Neutrophil (primary cell): ENCODE measurements around the gene SYNRG.
"Not testable (repeated sequence)": the region's sequence is repeated elsewhere in the genome, so short reads cannot be mapped to it uniquely, and the experiment has no call there.

Experiments
- H3K27ac ChIP-seq: fragments of 200-600 bp; sonication (generic); 2 replicates; pipeline ENCODE4 v1.5.1; 2016; ENCODE audit warnings: mild to moderate bottlenecking, moderate library complexity
- H3K27me3 ChIP-seq: fragments of 200-600 bp; sonication (generic); 2 replicates; pipeline ENCODE4 v1.6.0; 2016; ENCODE audit warnings: mild to moderate bottlenecking
- H3K36me3 ChIP-seq: fragments of 200-600 bp; sonication (generic); 2 replicates; pipeline ENCODE4 v1.5.1; 2017
- H3K4me1 ChIP-seq, 2 experiments: fragments of 200-600 bp in 1 of 2; sonication (generic) in 1 of 2; 1 replicate in 1 of 2; 2 replicates in 1 of 2; pipeline versions ENCODE4 v1.5.1 to v1.6.1; 2013 to 2016; ENCODE audit warnings: low read depth in 1 of 2, low read length in 1 of 2, mild to moderate bottlenecking in 1 of 2, moderate library complexity in 1 of 2; ENCODE audit not compliant: control insufficient read depth in 1 of 2, insufficient read depth in 1 of 2
- H3K4me3 ChIP-seq, 2 experiments: fragments of 200-600 bp in 1 of 2; sonication (generic) in 1 of 2; 1 replicate in 1 of 2; 2 replicates in 1 of 2; pipeline ENCODE4 v1.5.1; 2013 to 2016; ENCODE audit warnings: low read depth in 1 of 2, low read length in 1 of 2, mild to moderate bottlenecking in 1 of 2, moderate library complexity in 1 of 2
- H3K9me3 ChIP-seq: fragments of 200-600 bp; sonication (generic); 2 replicates; pipeline ENCODE4 v1.5.1; 2016
- CTCF ChIP-seq: fragments of 200-600 bp; sonication (generic); IDR thresholded peaks from 2 replicates; pipeline ENCODE4 v1.5.1; 2016; ENCODE audit warnings: antibody characterized with exemption

The SYNRG gene

GRCh38 chr17:37518826-37519225, 90.4 kb downstream of the SYNRG start:
- H3K36me3 ChIP-seq = peaks cover 96% of the 10 kb centered on the region
- H3K9me3 ChIP-seq = no peaks in the 10 kb centered on the region
- no peak for TF ChIP-seq CTCF
- H3K4me1 ChIP-seq = no peaks in the 10 kb centered on the region
- no peaks in the 10 kb centered on the region for H3K27me3 ChIP-seq
- no peak overlapping the region for H3K27ac ChIP-seq
- H3K4me3 ChIP-seq = no peak overlapping the region

GRCh38 chr17:37517881-37518280, 91.3 kb downstream of the SYNRG start:
- H3K36me3 ChIP-seq = peaks cover 95% of the 10 kb centered on the region
- H3K9me3 ChIP-seq = no peaks in the 10 kb centered on the region
- no peak overlapping the region for H3K27ac ChIP-seq
- no peak overlapping the region for H3K4me3 ChIP-seq
- TF ChIP-seq CTCF = no peak
- H3K27me3 ChIP-seq = no peaks in the 10 kb centered on the region
- H3K4me1 ChIP-seq = no peaks in the 10 kb centered on the region

GRCh38 chr17:37516127-37516571, 93.1 kb downstream of the SYNRG start:
- TF ChIP-seq CTCF = no peak
- no peaks in the 10 kb centered on the region for H3K9me3 ChIP-seq
- H3K4me1 ChIP-seq = no peaks in the 10 kb centered on the region
- no peak overlapping the region for H3K27ac ChIP-seq
- peaks cover 86% of the 10 kb centered on the region for H3K36me3 ChIP-seq
- H3K27me3 ChIP-seq = no peaks in the 10 kb centered on the region
- no peak overlapping the region for H3K4me3 ChIP-seq

GRCh38 chr17:37513711-37514110, 95.5 kb downstream of the SYNRG start:
- no peaks in the 10 kb centered on the region for H3K27me3 ChIP-seq
- TF ChIP-seq CTCF = no peak
- peaks cover 61% of the 10 kb centered on the region for H3K36me3 ChIP-seq
- no peak overlapping the region for H3K27ac ChIP-seq
- H3K4me3 ChIP-seq = no peak overlapping the region
- no peaks in the 10 kb centered on the region for H3K4me1 ChIP-seq
- H3K9me3 ChIP-seq = no peaks in the 10 kb centered on the region

GRCh38 chr17:37512442-37513068, 96.7 kb downstream of the SYNRG start:
- Histone ChIP-seq H3K36me3 (peaks cover 50% of the 10 kb centered on the region), H3K4me1 (no peaks in the 10 kb centered on the region), H3K9me3 (no peaks in the 10 kb centered on the region), H3K27ac (no peak overlapping the region), H3K4me3 (no peak overlapping the region), H3K27me3 (no peaks in the 10 kb centered on the region)
- no peak for TF ChIP-seq CTCF

GRCh38 chr17:37511642-37512041, 97.6 kb downstream of the SYNRG start:
- not testable (repeated sequence) for H3K27ac ChIP-seq, H3K4me3 ChIP-seq, H3K9me3 ChIP-seq, H3K27me3 ChIP-seq, H3K4me1 ChIP-seq
- peaks cover 41% of the 10 kb centered on the region for H3K36me3 ChIP-seq
